Left lung (tissue), 10 donors: ENCODE results near the gene CNTN5. TPM values are rescaled to one million over a fixed set of nuclear protein-coding genes. Genes with fewer than 3 reads are reported as not detected.

Experiments used
- ATAC-seq: fragments of 200-7000 bp; cut with Tn5 transposase; one replicate; pipeline ENCODE4 v1.9.1; 2020; ENCODE audit warnings: moderate library complexity
- DNase-seq, 4 donors: peaks; one replicate each; pipeline ENCODE4 v3.0.0-alpha.2; 2013 to 2020
- H3K27ac ChIP-seq, 2 donors: fragments of 200-600 bp; sonication (generic) in 1 of 2; one replicate each; pipeline versions ENCODE4 v1.5.0 to v1.8.0; 2020 to 2021
- H3K27me3 ChIP-seq, 2 donors: fragments of 200-600 bp; sonication (generic) in 1 of 2; one replicate each; pipeline versions ENCODE4 v1.5.0 to v1.8.0; 2020 to 2021
- H3K36me3 ChIP-seq, 2 donors: fragments of 200-600 bp; sonication (generic) in 1 of 2; one replicate each; pipeline versions ENCODE4 v1.5.0 to v1.8.0; 2020 to 2021
- H3K4me1 ChIP-seq, 2 donors: fragments of 200-600 bp; one replicate each; pipeline ENCODE4 v1.8.0; 2021
- H3K4me3 ChIP-seq, 2 donors: fragments of 200-600 bp; sonication (generic) in 1 of 2; one replicate each; pipeline versions ENCODE4 v1.5.0 to v1.8.0; 2020 to 2021; ENCODE audit warnings: mild to moderate bottlenecking in 1 of 2
- H3K9me3 ChIP-seq, 2 donors: fragments of 200-600 bp; sonication (generic) in 1 of 2; one replicate each; pipeline versions ENCODE4 v1.5.0 to v1.8.0; 2020 to 2021
- intact Hi-C, 2 donors: fragments of 100-400 bp; cut with DNase I; formaldehyde crosslinking; loops; one replicate each; pipeline versions ENCODE4 v1.11.2 to v1.14.2; 2022
- polyA plus RNA-seq, 6 donors: library from polyadenylated mRNA; unstranded; fragments of 120-200 nt; gene quantifications; one replicate each; pipeline ENCODE4 v1.2.1, GENCODE V29; 2013; ENCODE audit not compliant: insufficient read length in 6 of 6
- total RNA-seq, 2 donors: library from RNA; stranded (reverse); fragmentation: NEBNext Ultra II Directional; extraction: Animal tissue kit (Norgen Biotek cat#: 25700); gene quantifications; one replicate each; pipeline ENCODE4 v1.2.1, GENCODE V29; 2021
- TF ChIP-seq, protein P1 (sequence below), 2 donors: fragments of 200-600 bp; sonication (generic) in 1 of 2; IDR thresholded peaks; one replicate each; pipeline versions ENCODE4 v1.5.0 to v1.8.0; 2021; ENCODE audit warnings: antibody characterized with exemption in 2 of 2
- donor health status: DM: no; HTN: yes; CAD: no.
- donor health status: DM: no; HTN: no; CAD: no.

CNTN5 gene
- total and polyA plus RNA-seq, 8 donors, result 0.08 to 0.34 (median 0.24) TPM; not detected in 1

DNA sequence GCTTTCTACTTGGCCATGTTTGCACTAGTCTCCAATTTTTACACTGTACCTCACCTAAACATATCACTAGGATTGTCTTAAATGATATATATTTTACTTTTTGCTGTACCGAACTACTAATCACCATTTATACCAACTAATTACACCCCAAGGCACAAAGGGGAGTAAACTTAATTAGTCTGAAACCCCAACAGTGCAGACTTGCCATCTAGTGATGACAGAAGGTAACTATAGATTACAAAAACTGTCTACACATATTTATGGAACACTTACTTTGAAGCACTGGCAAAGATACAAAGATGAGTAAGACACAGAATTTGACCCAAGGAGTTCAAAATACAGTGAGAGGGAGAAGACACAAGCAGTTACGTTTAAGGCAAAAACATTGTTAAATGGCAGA is 139.7 kb downstream of the CNTN5 start:
- Histone ChIP-seq H3K9me3 (no peaks in the 10 kb centered on the region), H3K27me3 (no peaks in the 10 kb centered on the region), H3K27ac (no peak overlapping the region), H3K4me1 (no peaks in the 10 kb centered on the region), H3K36me3 (no peaks in the 10 kb centered on the region), H3K4me3 (no peak overlapping the region)
- intact Hi-C loops, result no loop called here
- TF ChIP-seq, protein P1, sequence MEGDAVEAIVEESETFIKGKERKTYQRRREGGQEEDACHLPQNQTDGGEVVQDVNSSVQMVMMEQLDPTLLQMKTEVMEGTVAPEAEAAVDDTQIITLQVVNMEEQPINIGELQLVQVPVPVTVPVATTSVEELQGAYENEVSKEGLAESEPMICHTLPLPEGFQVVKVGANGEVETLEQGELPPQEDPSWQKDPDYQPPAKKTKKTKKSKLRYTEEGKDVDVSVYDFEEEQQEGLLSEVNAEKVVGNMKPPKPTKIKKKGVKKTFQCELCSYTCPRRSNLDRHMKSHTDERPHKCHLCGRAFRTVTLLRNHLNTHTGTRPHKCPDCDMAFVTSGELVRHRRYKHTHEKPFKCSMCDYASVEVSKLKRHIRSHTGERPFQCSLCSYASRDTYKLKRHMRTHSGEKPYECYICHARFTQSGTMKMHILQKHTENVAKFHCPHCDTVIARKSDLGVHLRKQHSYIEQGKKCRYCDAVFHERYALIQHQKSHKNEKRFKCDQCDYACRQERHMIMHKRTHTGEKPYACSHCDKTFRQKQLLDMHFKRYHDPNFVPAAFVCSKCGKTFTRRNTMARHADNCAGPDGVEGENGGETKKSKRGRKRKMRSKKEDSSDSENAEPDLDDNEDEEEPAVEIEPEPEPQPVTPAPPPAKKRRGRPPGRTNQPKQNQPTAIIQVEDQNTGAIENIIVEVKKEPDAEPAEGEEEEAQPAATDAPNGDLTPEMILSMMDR (IDR thresholded peaks at IDR 0.05), result no peak
- DNase-seq, result no peak
- no peak for ATAC-seq

DNA sequence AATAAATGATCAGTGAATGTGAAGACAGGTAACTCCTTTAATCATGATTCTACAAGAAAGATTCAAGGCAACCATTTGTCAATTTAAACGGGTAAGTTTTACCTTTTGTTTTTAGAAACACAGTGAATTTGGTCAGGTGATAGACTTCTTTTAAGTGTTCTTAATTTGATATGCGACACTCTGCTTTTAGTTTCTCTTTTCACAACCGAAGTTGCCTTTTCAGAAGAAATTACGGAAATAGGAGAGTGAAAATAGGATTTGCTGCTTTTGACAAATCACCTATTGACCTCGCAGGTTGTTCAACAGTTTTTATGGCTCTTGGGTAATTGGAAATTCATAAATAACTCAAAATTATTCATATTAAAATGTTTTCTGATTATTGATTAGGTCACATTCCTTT is 142.1 kb downstream of the CNTN5 start:
- TF ChIP-seq, protein P1 (IDR thresholded peaks at IDR 0.05), result no peak
- Histone ChIP-seq H3K36me3 (no peaks in the 10 kb centered on the region), H3K27me3 (no peaks in the 10 kb centered on the region), H3K27ac (no peak overlapping the region), H3K4me1 (no peaks in the 10 kb centered on the region), H3K9me3 (no peaks in the 10 kb centered on the region), H3K4me3 (no peak overlapping the region)
- DNase-seq (no peak), ATAC-seq (no peak)
- intact Hi-C loops, result no loop called here

DNA sequence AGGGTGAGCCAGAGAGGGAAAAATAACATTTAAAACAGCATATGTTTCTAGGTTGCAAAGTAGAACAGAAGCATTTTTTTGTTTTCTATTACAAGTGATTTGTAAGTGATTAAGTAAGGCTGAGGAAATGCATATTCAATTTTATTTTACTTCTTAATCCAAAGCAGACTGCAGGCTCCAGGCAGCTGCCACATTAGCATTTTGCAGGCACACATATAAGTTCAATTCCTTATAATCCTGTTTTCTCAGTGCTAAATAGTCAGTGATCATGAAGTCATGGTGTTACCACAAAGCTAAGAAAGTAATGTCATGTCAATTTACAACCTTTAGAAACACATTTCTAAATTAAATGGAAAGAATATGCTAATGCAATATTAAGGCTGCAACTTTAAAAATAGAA is 149.8 kb downstream of the CNTN5 start:
- DNase-seq (no peak), ATAC-seq (no peak)
- Histone ChIP-seq H3K27me3 (no peaks in the 10 kb centered on the region), H3K4me1 (no peaks in the 10 kb centered on the region), H3K36me3 (no peaks in the 10 kb centered on the region), H3K27ac (no peak overlapping the region), H3K4me3 (no peak overlapping the region), H3K9me3 (peaks cover 0 to 6% of the 10 kb centered on the region in 2 donors)
- intact Hi-C loops, result no loop called here
- TF ChIP-seq, protein P1 (IDR thresholded peaks at IDR 0.05), result no peak

DNA sequence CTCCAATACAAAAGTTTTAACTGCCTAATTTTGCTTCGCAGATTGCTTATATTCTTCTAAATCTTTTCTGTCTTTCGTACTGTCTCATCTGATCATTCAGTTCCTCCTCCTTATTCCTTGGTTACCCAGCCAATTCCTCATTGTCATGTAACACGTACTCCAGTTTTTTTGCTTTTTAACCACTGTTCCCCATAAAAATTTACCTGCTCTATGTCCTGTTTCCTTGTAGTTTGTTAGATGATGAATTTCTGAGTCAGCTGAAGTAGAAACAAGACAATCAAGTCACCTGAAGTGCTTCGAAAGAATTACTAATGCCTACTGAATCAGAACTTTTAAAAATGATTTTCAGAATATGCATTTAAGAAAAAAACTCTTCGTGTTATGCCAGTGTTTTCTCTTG is 150.6 kb downstream of the CNTN5 start:
- TF ChIP-seq, protein P1 (IDR thresholded peaks at IDR 0.05), result no peak
- H3K4me1 ChIP-seq, result no peaks in the 10 kb centered on the region
- no peaks in the 10 kb centered on the region for H3K27me3 ChIP-seq
- H3K9me3 ChIP-seq, result peaks cover 0 to 6% of the 10 kb centered on the region in 2 donors
- intact Hi-C loops, result no loop called here
- H3K27ac ChIP-seq, result no peak overlapping the region
- DNase-seq (no peak), ATAC-seq (no peak)
- no peaks in the 10 kb centered on the region for H3K36me3 ChIP-seq
- H3K4me3 ChIP-seq, result no peak overlapping the region

DNA sequence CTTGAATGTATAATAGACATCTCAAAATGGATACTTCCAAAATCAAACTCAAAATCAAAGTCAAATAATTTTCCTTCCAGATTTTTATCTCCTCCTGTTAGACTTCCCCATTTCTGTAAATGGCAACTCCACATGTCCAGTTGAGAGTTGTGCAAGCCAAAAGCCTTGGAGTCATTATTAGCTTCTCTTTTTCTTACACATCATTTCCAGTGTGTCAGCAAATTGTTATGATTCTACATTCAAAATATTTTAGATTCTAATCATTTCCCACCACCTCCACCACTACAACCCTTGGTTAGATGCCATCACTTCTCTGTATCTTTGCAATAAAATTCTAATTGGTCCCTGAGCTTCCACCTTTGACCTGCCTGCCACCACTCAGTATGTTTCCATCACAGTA is 155.7 kb downstream of the CNTN5 start:
- TF ChIP-seq, protein P1 (IDR thresholded peaks at IDR 0.05), result no peak
- no peak overlapping the region for H3K27ac ChIP-seq
- ATAC-seq (no peak), DNase-seq (no peak)
- no peaks in the 10 kb centered on the region for H3K27me3 ChIP-seq
- intact Hi-C loops, result no loop called here
- no peak overlapping the region for H3K4me3 ChIP-seq
- no peaks in the 10 kb centered on the region for H3K4me1 ChIP-seq
- H3K9me3 ChIP-seq, result peaks cover 0 to 6% of the 10 kb centered on the region in 2 donors
- no peaks in the 10 kb centered on the region for H3K36me3 ChIP-seq
